HFFc6 (cell line): ENCODE data around the gene KIFBP. TPM values are rescaled to one million over a fixed set of nuclear protein-coding genes. Genes with fewer than 3 reads are reported as not detected.

ENCODE experiments used
- DNase-seq: peaks from one replicate; pipeline ENCODE4 v3.0.0-alpha.2; 2018
- H3K27ac Mint-ChIP-seq: 2 replicates; pipeline ENCODE4 v1.8.0; 2020; ENCODE audit warnings: mild to moderate bottlenecking, mixed read lengths
- H3K27me3 Mint-ChIP-seq: 2 replicates; pipeline ENCODE4 v1.8.0; 2021; ENCODE audit warnings: mild to moderate bottlenecking, moderate library complexity, mixed read lengths; ENCODE audit not compliant: insufficient read depth
- H3K36me3 Mint-ChIP-seq: 2 replicates; pipeline ENCODE4 v1.8.0; 2021; ENCODE audit warnings: low read depth, mixed read lengths
- H3K4me1 Mint-ChIP-seq: 2 replicates; pipeline ENCODE4 v1.8.0; 2020; ENCODE audit warnings: low read depth, mixed read lengths
- H3K4me3 Mint-ChIP-seq: 2 replicates; pipeline ENCODE4 v1.8.0; 2020; ENCODE audit warnings: mild to moderate bottlenecking, moderate library complexity, mixed read lengths
- H3K9me3 Mint-ChIP-seq: 2 replicates; pipeline ENCODE4 v1.8.0; 2020; ENCODE audit warnings: mild to moderate bottlenecking, mixed read lengths
- CTCF ChIP-seq: fragments of 200-600 bp; sonication (generic); IDR thresholded peaks from 2 replicates; pipeline ENCODE4 v1.5.0; 2021; ENCODE audit warnings: antibody characterized with exemption, mild to moderate bottlenecking
- total RNA-seq, 6 experiments: library from RNA; stranded (reverse); fragmentation: NEBNext Ultra II Directional; extraction: Animal tissue kit (Norgen Biotek cat#: 25700); gene quantifications; 2 replicates in 1 of 6; 3 replicates in 5 of 6; pipeline ENCODE4 v1.2.3, GENCODE V29; 2021

The KIFBP gene
- total RNA-seq, 6 experiments from 2014 or later = 43.6 to 56.2 (median 51.9) TPM

GRCh38 chr10:69048103-69048502, 59.5 kb downstream of the KIFBP start:
- no peak for DNase-seq
- Mint-ChIP-seq H3K9me3 (no peaks in the 10 kb centered on the region), H3K27ac (no peak overlapping the region), H3K27me3 (peaks cover 12% of the 10 kb centered on the region), H3K36me3 (no peaks in the 10 kb centered on the region), H3K4me3 (no peak overlapping the region), H3K4me1 (peaks cover 29% of the 10 kb centered on the region)
- TF ChIP-seq CTCF = no peak

GRCh38 chr10:69049566-69049961, 61.0 kb downstream of the KIFBP start:
- no peak for TF ChIP-seq CTCF
- peaks cover 12% of the 10 kb centered on the region for H3K27me3 Mint-ChIP-seq
- H3K36me3 Mint-ChIP-seq = no peaks in the 10 kb centered on the region
- DNase-seq = no peak
- H3K4me3 Mint-ChIP-seq = no peak overlapping the region
- no peak overlapping the region for H3K27ac Mint-ChIP-seq
- H3K9me3 Mint-ChIP-seq = no peaks in the 10 kb centered on the region
- peaks cover 20% of the 10 kb centered on the region for H3K4me1 Mint-ChIP-seq

GRCh38 chr10:69051303-69051702, 62.7 kb downstream of the KIFBP start:
- Mint-ChIP-seq H3K4me1 (peaks cover 19% of the 10 kb centered on the region), H3K27ac (no peak overlapping the region; the same call in 1 of the 2 replicates), H3K4me3 (no peak overlapping the region), H3K27me3 (peaks cover 12% of the 10 kb centered on the region), H3K9me3 (no peaks in the 10 kb centered on the region), H3K36me3 (no peaks in the 10 kb centered on the region)
- peak; percentile 14 for DNase-seq
- TF ChIP-seq CTCF = no peak

GRCh38 chr10:69051710-69052487, 63.3 kb downstream of the KIFBP start:
- no peak overlapping the region for H3K27ac Mint-ChIP-seq
- H3K4me1 Mint-ChIP-seq = peaks cover 25% of the 10 kb centered on the region

GRCh38 chr10:69052736-69053135, 64.1 kb downstream of the KIFBP start:
- no peaks in the 10 kb centered on the region for H3K9me3 Mint-ChIP-seq
- H3K27ac Mint-ChIP-seq = no peak overlapping the region
- H3K4me3 Mint-ChIP-seq = no peak overlapping the region
- peaks cover 9% of the 10 kb centered on the region for H3K27me3 Mint-ChIP-seq
- no peak for TF ChIP-seq CTCF
- peaks cover 33% of the 10 kb centered on the region for H3K4me1 Mint-ChIP-seq
- no peak for DNase-seq
- no peaks in the 10 kb centered on the region for H3K36me3 Mint-ChIP-seq

More at GRCh38 chr10:69051710-69052487, 63.3 kb downstream of the KIFBP start:
- no peaks in the 10 kb centered on the region for H3K9me3 Mint-ChIP-seq
- no peak for TF ChIP-seq CTCF
- H3K27me3 Mint-ChIP-seq = peaks cover 12% of the 10 kb centered on the region
- H3K4me3 Mint-ChIP-seq = no peak overlapping the region
- no peaks in the 10 kb centered on the region for H3K36me3 Mint-ChIP-seq
- DNase-seq = no peak
